CD4-positive, alpha-beta memory T cell (primary cell): ENCODE measurements around the gene TEX51. TPM values are rescaled to one million over a fixed set of nuclear protein-coding genes. Genes with fewer than 3 reads are reported as not detected.

Experiments
- CTCF ChIA-PET: fragments of 350-600 bp; sonication (Branson Sonifier 250); formaldehyde crosslinking; loops from one replicate; lab custom pipeline; 2021; ENCODE audit warnings: inconsistent platforms; ENCODE audit not compliant: partially characterized antibody; lab: Charles Lee
- POLR2A ChIA-PET: fragments of 350-600 bp; sonication (Branson Sonifier 250); formaldehyde crosslinking; loops from one replicate; lab custom pipeline; 2021; ENCODE audit not compliant: partially characterized antibody; lab: Charles Lee
- DNase-seq, 5 donors: peaks; one replicate each; pipeline versions ENCODE4 v3.0.0 to v3.0.0-alpha.2; 2020 to 2022; ENCODE audit warnings: mixed read lengths in 1 of 5
- H3K27ac ChIP-seq: one replicate; pipeline ENCODE4 v1.7.0; 2013; ENCODE audit warnings: low read depth, low read length
- H3K27me3 ChIP-seq: 2 replicates; pipeline ENCODE4 v1.7.0; 2013; ENCODE audit warnings: mild to moderate bottlenecking, low read length, moderate library complexity; ENCODE audit not compliant: insufficient read depth
- H3K36me3 ChIP-seq: 2 replicates; pipeline ENCODE4 v1.7.0; 2013; ENCODE audit warnings: mild to moderate bottlenecking, low read length, moderate library complexity; ENCODE audit not compliant: insufficient read depth
- H3K4me1 ChIP-seq: 2 replicates; pipeline ENCODE4 v1.7.0; 2013; ENCODE audit warnings: mild to moderate bottlenecking, low read length, moderate library complexity; ENCODE audit not compliant: insufficient read depth
- H3K4me3 ChIP-seq, 2 donors: one replicate each; pipeline ENCODE4 v1.7.0; 2013; ENCODE audit warnings: low read length in 2 of 2, mild to moderate bottlenecking in 1 of 2
- H3K9me3 ChIP-seq, 2 donors: one replicate each; pipeline ENCODE4 v1.7.0; 2013; ENCODE audit warnings: low read length in 2 of 2, control low read depth in 1 of 2; ENCODE audit not compliant: control insufficient read depth in 1 of 2
- H3K27ac Mint-ChIP-seq, 7 donors: one replicate each; pipeline ENCODE4 v1.8.0; 2020 to 2021; ENCODE audit warnings: mixed read lengths in 7 of 7, mild to moderate bottlenecking in 6 of 7, inconsistent platforms in 3 of 7, moderate library complexity in 3 of 7
- H3K27me3 Mint-ChIP-seq, 2 donors: one replicate each; pipeline ENCODE4 v1.8.0; 2020 to 2021; ENCODE audit warnings: mixed read lengths in 2 of 2
- H3K36me3 Mint-ChIP-seq, 2 donors: one replicate each; pipeline ENCODE4 v1.8.0; 2020 to 2021; ENCODE audit warnings: mixed read lengths in 2 of 2, inconsistent platforms in 1 of 2, mild to moderate bottlenecking in 1 of 2
- H3K4me1 Mint-ChIP-seq, 4 donors: one replicate each; pipeline ENCODE4 v1.8.0; 2020 to 2021; ENCODE audit warnings: mixed read lengths in 4 of 4, mild to moderate bottlenecking in 1 of 4
- H3K4me3 Mint-ChIP-seq, 8 donors: one replicate each; pipeline ENCODE4 v1.8.0; 2020 to 2021; ENCODE audit warnings: mixed read lengths in 8 of 8, mild to moderate bottlenecking in 7 of 8, moderate library complexity in 6 of 8, inconsistent platforms in 3 of 8
- H3K9me3 Mint-ChIP-seq, 8 donors: one replicate each; pipeline ENCODE4 v1.8.0; 2020 to 2021; ENCODE audit warnings: mixed read lengths in 8 of 8, mild to moderate bottlenecking in 5 of 8, inconsistent platforms in 3 of 8, moderate library complexity in 1 of 8
- intact Hi-C: fragments of 100-400 bp; cut with micrococcal nuclease; formaldehyde crosslinking; loops from one replicate; pipeline ENCODE4 v1.15.1; 2023
- polyA plus RNA-seq, 2 donors: library from polyadenylated mRNA; unstranded; fragments of 300-500 nt; fragmentation: Illumina TruSeq; gene quantifications; one replicate each; pipeline ENCODE4 v1.2.3, GENCODE V29; 2021
- total RNA-seq, 2 experiments: library from RNA; stranded (reverse); gene quantifications; one replicate each; pipeline ENCODE4 v1.2.3, GENCODE V29; 2021

TEX51 gene
- total and polyA plus RNA-seq, 4 experiments from 2014 or later, result not detected

- Histone ChIP-seq H3K9me3 (no peaks in the 10 kb centered on the region), H3K27me3 (no peaks in the 10 kb centered on the region), H3K4me3 (no peak overlapping the region), H3K36me3 (no peaks in the 10 kb centered on the region), H3K27ac (no peak overlapping the region), H3K4me1 (no peaks in the 10 kb centered on the region)
- Mint-ChIP-seq H3K9me3 (peaks cover 0 to 4% (median 0%) of the 10 kb centered on the region in 8 donors), H3K36me3 (no peaks in the 10 kb centered on the region), H3K27ac (no peak overlapping the region), H3K4me3 (no peak overlapping the region), H3K27me3 (peaks cover 4 to 13% of the 10 kb centered on the region in 2 donors), H3K4me1 (no peaks in the 10 kb centered on the region)
- ChIA-PET CTCF (no interaction called here), POLR2A (no interaction called here)
- intact Hi-C loops, result no loop called here
- no peak for DNase-seq
Observed at GRCh38 chr2:126909781-126910180, 11.1 kb downstream of the TEX51 start.

DNA sequence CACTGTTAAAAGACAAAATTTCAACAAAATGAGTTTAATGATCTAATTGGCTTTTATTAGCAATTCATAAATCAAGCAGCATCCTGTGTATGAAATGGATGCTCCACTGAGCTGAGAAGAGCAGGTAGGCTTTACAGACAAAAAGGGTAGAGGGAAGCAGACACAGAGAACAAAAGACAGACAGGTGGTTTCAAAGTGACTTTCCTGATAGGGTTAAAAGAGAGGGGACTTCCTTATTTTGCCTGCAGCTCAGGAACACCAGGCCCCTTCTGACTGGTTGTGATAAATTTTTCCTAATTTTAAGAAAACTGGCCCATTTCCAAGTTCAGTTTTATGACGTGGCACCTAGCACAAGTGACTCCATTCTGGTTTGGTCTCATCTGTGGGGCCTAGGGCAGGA lies 11.9 kb downstream of the TEX51 start:
- Mint-ChIP-seq H3K36me3 (no peaks in the 10 kb centered on the region), H3K27me3 (peaks cover 4 to 11% of the 10 kb centered on the region in 2 donors), H3K4me3 (no peak overlapping the region), H3K9me3 (peaks cover 0 to 2% (median 0%) of the 10 kb centered on the region in 8 donors), H3K27ac (peak overlapping the region in 1 of 7 donors; percentile 54), H3K4me1 (no peaks in the 10 kb centered on the region)
- no peak for DNase-seq
- H3K9me3 ChIP-seq, result no peaks in the 10 kb centered on the region
- H3K27ac ChIP-seq, result no peak overlapping the region
- H3K36me3 ChIP-seq, result no peaks in the 10 kb centered on the region
- ChIA-PET POLR2A (no interaction called here), CTCF (no interaction called here)
- no peaks in the 10 kb centered on the region for H3K4me1 ChIP-seq
- H3K4me3 ChIP-seq, result no peak overlapping the region
- intact Hi-C loops, result no loop called here
- no peaks in the 10 kb centered on the region for H3K27me3 ChIP-seq

DNA sequence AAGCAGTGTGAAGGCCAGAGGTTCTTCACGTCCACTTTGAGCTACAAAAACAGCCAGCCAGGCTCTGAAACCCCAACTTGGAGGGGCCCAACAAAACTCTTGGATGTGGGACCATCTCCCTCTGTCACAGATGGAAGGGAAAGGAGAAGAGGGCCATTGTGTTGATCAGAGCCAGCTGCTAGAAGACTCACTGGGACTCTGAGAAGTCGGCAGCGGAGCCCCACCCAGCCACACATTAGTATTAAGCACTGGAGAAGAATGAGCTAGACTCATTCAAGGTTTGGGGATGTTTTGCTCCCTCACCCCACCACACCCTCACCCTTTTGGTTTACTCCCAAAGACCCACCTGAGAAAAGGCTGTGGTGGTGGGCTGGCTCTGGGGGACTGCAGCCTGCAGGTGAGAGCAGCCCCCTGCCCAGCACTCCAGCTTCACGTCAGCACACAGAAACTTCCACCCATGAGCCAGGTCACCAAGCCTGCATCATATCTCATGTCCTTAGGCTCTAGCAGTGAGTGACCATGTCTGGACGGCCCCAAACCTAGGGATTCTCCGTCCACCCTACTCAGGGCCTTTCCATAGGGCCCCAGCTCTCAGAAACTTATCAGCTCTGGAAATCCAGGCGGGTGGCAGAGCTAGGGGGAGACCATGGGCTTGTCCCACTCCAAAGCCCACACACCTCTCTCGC lies 12.6 kb downstream of the TEX51 start:
- H3K36me3 ChIP-seq, result no peaks in the 10 kb centered on the region
- intact Hi-C loops, result no loop called here

DNA sequence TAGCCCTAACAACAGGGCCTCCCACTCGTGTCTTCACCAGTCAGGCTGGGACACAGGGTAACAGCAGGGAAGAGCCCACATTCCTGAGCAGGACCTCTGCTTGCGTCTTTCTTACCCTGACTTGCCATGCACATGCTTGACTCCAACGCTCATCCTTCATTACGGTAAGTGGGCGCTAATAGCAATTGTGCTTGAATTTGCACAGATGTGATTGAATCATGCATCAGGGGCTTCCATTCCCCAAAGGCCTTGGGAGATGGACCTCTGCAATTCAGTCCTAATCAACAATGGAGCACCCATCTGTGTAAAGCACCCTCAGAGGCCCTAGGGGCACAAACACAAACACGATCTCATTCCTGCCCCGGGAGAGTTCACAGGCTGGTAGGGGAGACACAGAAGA lies 13.5 kb downstream of the TEX51 start:
- H3K4me1 ChIP-seq, result no peaks in the 10 kb centered on the region
- Mint-ChIP-seq H3K4me1 (no peaks in the 10 kb centered on the region), H3K27me3 (peaks cover 4 to 6% of the 10 kb centered on the region in 2 donors), H3K27ac (no peak overlapping the region), H3K4me3 (no peak overlapping the region), H3K9me3 (peaks cover 0 to 2% (median 0%) of the 10 kb centered on the region in 8 donors), H3K36me3 (no peaks in the 10 kb centered on the region)
- H3K27me3 ChIP-seq, result no peaks in the 10 kb centered on the region
- no peak overlapping the region for H3K4me3 ChIP-seq
- intact Hi-C loops, result no loop called here
- no peak for DNase-seq
- ChIA-PET POLR2A (no interaction called here), CTCF (no interaction called here)
- no peak overlapping the region for H3K27ac ChIP-seq
- H3K9me3 ChIP-seq, result no peaks in the 10 kb centered on the region
- no peaks in the 10 kb centered on the region for H3K36me3 ChIP-seq

More for the DNA sequence above, 12.6 kb downstream of the TEX51 start:
- Mint-ChIP-seq H3K27ac (no peak overlapping the region), H3K27me3 (peaks cover 6 to 7% of the 10 kb centered on the region in 2 donors), H3K4me1 (no peaks in the 10 kb centered on the region), H3K36me3 (no peaks in the 10 kb centered on the region), H3K4me3 (no peak overlapping the region), H3K9me3 (peaks cover 0 to under 1% (median 0%) of the 10 kb centered on the region in 8 donors)
- no peak for DNase-seq
- CTCF ChIA-PET, result no interaction called here
- Histone ChIP-seq H3K27ac (no peak overlapping the region), H3K4me3 (no peak overlapping the region), H3K4me1 (no peaks in the 10 kb centered on the region), H3K27me3 (no peaks in the 10 kb centered on the region), H3K9me3 (no peaks in the 10 kb centered on the region)
- POLR2A ChIA-PET, result no interaction called here

DNA sequence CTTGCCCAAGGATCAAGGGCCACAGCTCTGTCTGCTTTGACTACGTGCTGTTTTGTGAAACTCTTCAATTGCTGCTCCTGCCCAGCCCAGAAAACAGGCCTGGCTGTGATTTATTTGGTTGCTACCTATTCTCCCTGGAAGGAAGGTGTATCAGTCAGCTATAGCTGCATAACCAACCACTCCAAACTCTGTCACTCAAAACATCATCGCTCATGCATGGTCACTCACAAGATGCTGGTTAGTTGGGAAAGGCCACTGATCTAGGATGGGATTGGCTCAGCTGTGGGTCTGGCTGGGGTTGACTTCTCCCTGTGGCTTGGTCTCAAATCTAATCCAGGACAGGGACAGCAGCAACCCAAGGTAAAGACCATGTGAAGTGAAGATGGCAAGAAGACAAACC lies 14.6 kb downstream of the TEX51 start:
- ChIA-PET POLR2A (no interaction called here), CTCF (no interaction called here)
- no peaks in the 10 kb centered on the region for H3K4me1 ChIP-seq
- H3K4me1 Mint-ChIP-seq, result no peaks in the 10 kb centered on the region
- H3K27ac Mint-ChIP-seq, result no peak overlapping the region
- peaks cover 0 to 2% (median 0%) of the 10 kb centered on the region in 8 donors for H3K9me3 Mint-ChIP-seq
- peaks cover 3 to 6% of the 10 kb centered on the region in 2 donors for H3K27me3 Mint-ChIP-seq
- H3K27me3 ChIP-seq, result no peaks in the 10 kb centered on the region
- no peaks in the 10 kb centered on the region for H3K36me3 ChIP-seq
- H3K9me3 ChIP-seq, result no peaks in the 10 kb centered on the region
- no peaks in the 10 kb centered on the region for H3K36me3 Mint-ChIP-seq
- no peak overlapping the region for H3K27ac ChIP-seq
- H3K4me3 ChIP-seq, result no peak overlapping the region
- no peak for DNase-seq
- intact Hi-C loops, result no loop called here
- H3K4me3 Mint-ChIP-seq, result no peak overlapping the region

DNA sequence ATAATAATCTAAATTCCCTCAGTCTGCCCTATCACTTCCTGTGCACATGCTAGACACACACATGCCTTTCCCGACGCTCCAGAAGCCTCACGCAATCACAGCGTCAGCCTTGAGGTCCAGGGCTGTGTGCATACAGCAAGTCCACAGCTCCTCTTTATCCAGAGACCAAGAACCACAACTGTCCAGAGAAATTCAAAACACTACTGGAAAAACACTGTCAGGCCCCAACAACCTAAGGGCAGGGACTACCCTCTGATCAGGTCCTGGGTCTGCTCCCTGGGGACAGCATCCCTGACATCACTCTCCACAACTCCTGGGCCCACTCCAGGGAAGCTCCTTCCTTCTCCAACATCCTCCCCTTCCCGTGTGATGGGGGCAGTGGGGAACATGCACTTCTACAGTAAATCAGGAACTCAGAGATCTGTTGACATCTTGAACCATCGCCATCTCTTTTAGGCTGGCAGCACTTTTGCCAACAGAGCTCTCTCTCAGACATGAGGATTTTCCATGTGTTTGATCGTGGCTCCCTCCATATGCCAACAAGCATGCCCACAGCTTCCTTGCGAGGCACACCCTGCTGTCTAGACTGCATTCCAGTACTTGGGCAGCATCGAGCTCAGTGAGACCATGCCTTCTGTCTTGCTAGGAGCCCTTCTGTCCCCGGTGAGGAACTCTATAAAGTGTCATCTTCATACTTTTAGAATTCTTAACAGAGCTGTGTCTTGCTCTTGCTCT lies 15.4 kb downstream of the TEX51 start:
- no peak for DNase-seq
- no peak overlapping the region for H3K27ac ChIP-seq
- ChIA-PET POLR2A (no interaction called here), CTCF (no interaction called here)
- no peaks in the 10 kb centered on the region for H3K36me3 Mint-ChIP-seq
- intact Hi-C loops, result no loop called here
- no peaks in the 10 kb centered on the region for H3K4me1 Mint-ChIP-seq
- H3K27me3 ChIP-seq, result no peaks in the 10 kb centered on the region
- no peaks in the 10 kb centered on the region for H3K9me3 ChIP-seq
- peak overlapping the region in 1 of 7 donors; percentile 65 for H3K27ac Mint-ChIP-seq
- H3K9me3 Mint-ChIP-seq, result peaks cover 0 to 3% (median 0%) of the 10 kb centered on the region in 8 donors
- H3K4me1 ChIP-seq, result no peaks in the 10 kb centered on the region
- H3K4me3 ChIP-seq, result no peak overlapping the region
- H3K4me3 Mint-ChIP-seq, result no peak overlapping the region
- H3K27me3 Mint-ChIP-seq, result peaks cover 3 to 6% of the 10 kb centered on the region in 2 donors
- no peaks in the 10 kb centered on the region for H3K36me3 ChIP-seq

GRCh38 chr2:126914811-126915500 lies 16.3 kb downstream of the TEX51 start:
- Mint-ChIP-seq H3K36me3 (no peaks in the 10 kb centered on the region), H3K4me1 (no peaks in the 10 kb centered on the region), H3K4me3 (no peak overlapping the region), H3K27me3 (peaks cover 2 to 3% of the 10 kb centered on the region in 2 donors), H3K27ac (no peak overlapping the region), H3K9me3 (peaks cover 0 to 3% (median 0%) of the 10 kb centered on the region in 8 donors)
- intact Hi-C loops, result no loop called here
- H3K27me3 ChIP-seq, result no peaks in the 10 kb centered on the region
- no peak overlapping the region for H3K4me3 ChIP-seq
- no peaks in the 10 kb centered on the region for H3K4me1 ChIP-seq
- H3K9me3 ChIP-seq, result no peaks in the 10 kb centered on the region
- ChIA-PET POLR2A (no interaction called here), CTCF (no interaction called here)
- no peak for DNase-seq
- no peak overlapping the region for H3K27ac ChIP-seq
- H3K36me3 ChIP-seq, result no peaks in the 10 kb centered on the region
